Measurements from ENCODE around the gene HLA-DMA.

HLA-DMA gene

GRCh38 chr6:32974541-32975308 lies 21.8 kb upstream of the HLA-DMA start:
- DNase-seq, result no peak

DNA sequence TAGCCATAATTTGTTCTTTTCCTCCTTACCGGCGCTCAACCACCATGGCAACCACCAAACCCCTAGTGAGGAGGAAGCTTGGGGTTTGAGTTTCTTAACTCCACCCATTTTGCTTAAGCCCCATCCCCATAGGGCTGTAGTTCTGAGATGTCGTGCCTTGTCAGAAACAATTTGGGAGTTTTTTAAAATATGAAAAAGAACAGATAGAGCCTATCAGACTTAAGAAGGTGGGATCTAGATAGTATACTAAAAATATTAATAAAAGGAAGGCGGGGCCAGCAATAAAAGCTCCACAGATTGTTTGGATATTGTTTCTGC lies 21.1 kb upstream of the HLA-DMA start:
- no peak for DNase-seq

DNA sequence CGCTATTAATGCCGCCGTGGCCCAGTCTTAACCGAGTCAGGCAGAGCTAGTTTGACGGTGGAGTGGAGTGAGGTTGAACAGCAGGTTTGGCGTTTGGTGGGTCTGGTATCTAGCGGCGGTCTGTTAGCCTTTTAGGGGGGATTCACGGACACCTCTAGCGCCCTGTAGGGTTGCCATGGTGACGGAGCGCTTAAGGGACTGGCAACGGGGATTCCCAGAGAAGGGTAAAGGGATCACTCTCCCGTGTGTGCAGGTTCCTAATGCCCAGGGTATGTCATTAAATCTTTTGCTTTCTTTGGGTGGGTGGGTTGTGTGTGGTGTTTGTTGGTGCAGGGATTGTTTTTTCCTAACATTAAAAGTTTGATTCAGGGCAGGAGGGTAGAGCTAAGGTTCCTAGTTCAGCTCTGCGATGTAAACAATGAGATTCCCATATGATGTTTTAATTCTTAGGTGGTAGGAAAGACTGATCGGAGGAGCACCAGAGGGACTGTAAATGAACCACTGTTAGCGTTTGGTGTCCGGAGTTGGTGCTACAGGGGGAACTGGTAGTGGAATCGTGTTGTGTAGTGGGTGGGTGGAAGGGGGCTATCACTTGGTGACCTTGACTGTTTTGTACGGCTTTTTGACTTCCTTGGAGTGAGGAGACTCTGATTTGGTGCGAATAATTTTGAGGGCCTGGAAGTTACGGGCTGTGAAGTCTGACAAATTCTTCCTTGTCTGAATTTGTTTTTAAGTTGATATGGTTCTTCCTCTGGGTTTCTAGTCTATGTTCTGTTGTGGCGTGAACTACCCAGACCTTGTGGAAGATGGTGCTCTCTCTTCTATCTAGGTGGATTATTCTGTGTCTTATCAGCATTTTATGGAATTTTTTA lies 20.5 kb upstream of the HLA-DMA start:
- peak; percentile 57 for DNase-seq

DNA sequence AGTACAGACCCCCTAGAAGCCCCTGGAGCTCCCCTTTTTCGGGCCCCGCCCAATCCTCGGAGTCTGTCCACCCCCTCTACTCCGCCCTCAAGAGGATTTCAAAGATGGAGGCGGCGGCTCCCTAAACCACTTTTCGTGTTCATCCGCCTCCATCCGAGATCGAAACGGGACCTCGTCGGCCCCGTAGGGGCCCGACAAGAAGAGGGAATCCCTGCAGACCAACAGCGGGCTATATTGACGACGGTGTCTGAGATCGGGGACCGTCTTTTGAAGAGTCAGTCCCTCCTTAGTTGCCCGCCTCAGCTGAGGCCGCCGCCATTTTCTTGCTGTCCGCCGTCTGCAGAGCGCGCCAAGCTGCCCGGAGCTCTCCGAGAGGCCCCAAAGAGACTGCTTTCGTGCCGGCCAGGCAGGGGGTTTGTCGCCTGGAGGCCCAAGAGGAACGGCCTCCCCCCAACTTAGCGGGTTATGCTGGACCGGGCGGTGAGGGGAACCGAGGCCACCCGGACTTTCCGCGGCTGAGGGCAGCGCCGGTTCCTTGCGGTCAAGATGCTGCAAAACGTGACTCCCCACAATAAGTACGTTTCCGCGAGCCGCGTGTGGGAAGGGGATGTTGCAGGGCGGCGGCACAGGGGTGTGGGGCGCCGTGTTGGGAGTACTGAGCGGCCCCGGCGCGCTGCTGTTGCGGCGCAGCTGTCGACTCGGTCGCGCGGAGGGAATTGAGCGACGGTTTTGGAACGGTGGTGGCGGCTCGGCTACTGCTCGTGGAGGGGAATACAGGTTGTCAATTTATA lies 19.7 kb upstream of the HLA-DMA start:
- DNase-seq, result peak; percentile 80

GRCh38 chr6:32971581-32972352 lies 18.9 kb upstream of the HLA-DMA start:
- DNase-seq, result peak; percentile 99

DNA sequence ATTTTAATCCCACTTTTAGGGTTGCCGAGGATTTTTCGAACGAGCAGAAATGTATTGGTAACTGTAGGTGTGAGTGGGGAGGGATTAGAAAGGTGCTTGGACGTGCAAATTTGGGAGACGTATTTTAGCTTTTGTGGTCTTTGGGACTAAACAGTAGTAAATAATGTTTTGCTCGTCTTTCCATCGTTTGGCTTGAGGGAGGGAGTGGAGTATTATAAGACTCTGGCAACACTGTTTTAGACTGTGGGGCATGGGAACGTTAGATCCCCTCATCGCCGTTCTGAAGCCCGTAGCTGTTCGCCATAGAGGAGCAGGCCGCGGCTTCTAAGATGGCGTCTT lies 18.3 kb upstream of the HLA-DMA start:
- DNase-seq, result no peak

DNA sequence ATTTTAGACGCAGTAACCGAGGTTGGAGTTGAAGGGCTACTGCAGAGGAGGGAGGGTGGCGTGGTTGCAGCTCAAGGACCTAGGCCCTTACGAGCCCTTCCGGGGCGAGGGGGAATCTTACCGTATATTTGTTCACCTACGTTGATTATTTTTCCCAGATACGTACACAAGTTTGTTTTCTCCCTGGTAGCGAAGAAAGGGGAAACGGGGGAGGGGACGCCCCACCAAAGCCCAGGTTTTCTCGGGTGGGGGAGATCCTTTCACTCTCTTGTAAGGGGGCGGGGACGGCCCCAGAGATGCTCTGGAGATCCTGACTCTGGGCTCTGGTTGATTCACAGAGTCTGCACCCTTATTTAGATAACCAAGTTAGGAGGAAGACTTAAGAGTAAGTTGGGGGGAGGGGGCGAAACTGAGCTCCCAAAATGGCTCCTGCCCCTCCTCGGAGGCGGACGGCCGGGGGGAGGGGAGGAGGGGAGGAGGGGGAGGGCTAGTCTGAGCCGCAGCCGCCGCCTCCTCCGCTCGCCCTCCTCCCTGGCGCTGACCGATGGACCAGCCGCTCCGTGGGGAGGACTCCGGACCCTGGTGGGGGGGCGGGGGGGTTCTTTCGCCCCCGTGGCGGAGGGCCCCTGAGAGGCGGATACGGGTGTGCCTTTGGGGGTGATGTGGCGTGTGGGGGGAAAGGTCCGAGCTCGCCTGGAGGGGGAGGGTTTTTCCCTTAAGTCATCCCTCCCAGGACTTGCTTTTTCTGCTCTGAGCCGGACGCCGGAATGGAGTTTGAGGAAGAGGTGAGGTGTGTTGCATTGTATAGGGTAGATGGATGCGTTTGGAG lies 17.7 kb upstream of the HLA-DMA start:
- DNase-seq, result peak; percentile 86

GRCh38 chr6:32969685-32970412 lies 17.0 kb upstream of the HLA-DMA start:
- DNase-seq, result peak; percentile 77

GRCh38 chr6:32968867-32969684 lies 16.2 kb upstream of the HLA-DMA start:
- DNase-seq, result peak; percentile 76

- DNase-seq, result peak; percentile 98
Measured at GRCh38 chr6:32968093-32968866, 15.4 kb upstream of the HLA-DMA start, which contains the start of gene BRD2. TSS of gene BRD2 (plus strand) at chr6:32968594. CDS start at chr6:32972899, 4,305 bp downstream.

DNA sequence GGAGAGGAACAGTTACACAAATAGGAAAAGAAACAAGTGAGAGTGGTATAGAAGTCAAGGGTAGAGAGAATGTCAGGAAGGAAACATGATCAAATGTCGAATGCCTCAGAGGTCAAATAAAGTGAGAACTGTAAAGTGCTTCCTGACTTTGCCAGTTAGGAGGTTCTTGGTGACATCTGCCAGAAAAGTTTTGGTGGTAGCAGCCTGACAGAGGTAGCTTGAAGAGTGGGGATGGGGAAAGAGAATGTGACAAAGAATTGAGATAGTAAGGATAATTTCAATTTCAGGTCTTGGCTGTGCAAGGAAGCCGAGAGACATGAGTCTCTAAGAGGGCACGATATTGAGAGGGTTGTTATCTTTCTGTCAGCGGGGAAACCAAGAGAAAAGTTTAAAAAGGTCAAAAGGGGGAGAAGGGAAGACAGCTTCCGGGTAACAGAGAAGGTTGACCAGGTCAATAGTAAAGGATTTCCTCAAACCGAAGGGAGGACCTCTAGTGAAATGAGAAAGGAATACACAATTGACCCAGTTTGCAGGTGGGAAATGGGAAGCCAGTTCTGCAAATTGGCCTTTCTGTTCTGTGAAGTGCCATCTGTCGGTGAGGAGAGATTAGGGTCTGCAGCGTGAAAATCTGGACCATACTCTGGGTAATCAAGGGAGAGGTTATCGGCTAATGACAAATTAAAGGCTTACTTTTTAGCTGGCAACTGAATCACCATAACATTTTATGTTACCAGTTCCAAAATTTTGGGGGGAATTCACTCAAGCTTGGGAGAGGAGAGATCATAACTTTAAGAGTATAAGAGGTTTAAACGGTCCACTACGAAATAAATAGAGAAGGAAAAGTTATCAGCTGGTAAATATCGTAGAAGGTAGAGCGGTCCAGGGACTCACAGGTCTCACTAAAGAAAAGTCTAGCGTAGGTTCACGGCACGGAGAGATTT lies 14.5 kb upstream of the HLA-DMA start:
- peak; percentile 32 for DNase-seq

DNA sequence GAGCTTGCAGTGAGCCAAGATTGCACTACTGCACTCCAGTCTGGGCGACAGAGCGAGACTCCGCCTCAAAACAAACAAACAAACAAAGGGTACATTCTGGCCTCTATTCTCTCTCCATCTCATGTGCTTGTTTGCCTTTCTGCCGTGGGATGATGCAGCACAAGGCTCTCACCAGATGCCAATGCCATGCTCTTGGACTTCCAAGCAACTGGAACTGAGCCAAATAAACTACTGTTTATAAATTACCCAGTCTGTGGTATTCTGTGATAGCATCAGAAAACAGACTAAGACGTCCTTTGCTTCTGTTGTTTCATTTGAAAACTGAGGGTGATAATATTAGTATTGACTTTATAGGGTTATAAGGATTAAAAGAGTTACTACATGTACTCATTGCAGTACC lies 11.9 kb upstream of the HLA-DMA start:
- DNase-seq, result no peak

- DNase-seq, result no peak
Measured at GRCh38 chr6:32963866-32964265, 11.0 kb upstream of the HLA-DMA start.

- DNase-seq, result no peak
Measured at GRCh38 chr6:32962213-32962826, 9.4 kb upstream of the HLA-DMA start.

- no peak for DNase-seq
Measured at GRCh38 chr6:32960563-32960962, 7.7 kb upstream of the HLA-DMA start.

GRCh38 chr6:32956176-32956575 lies 3.3 kb upstream of the HLA-DMA start:
- no peak for DNase-seq

- no peak for DNase-seq
Measured at GRCh38 chr6:32954986-32955802, 2.3 kb upstream of the HLA-DMA start.

Measured in NK-92 treated with Interleukin-12 subunit alpha and Interleukin-12 subunit beta, amount 100 ng/mL, for 24 hours (cell line).